ENCODE measurements around the gene MEIOSIN. TPM values are rescaled to one million over a fixed set of nuclear protein-coding genes. Genes with fewer than 3 reads are reported as not detected.
A peak's percentile ranks its signal among the peaks of the same experiment; 100 is the strongest.

MEIOSIN gene
- total and polyA plus RNA-seq, 11 donors = not detected

- peaks cover 0 to 22% (median 12%) of the 10 kb centered on the region in 12 donors for H3K4me1 ChIP-seq
- ATAC-seq (peak; percentile 98 to 99 (median 99)), DNase-seq (peak; percentile 97 to 99 (median 98))
- 1 to 2% (median 1%) methylated on average over 44 to 48 of the region's 48 CpGs for WGBS, 4 donors
- peak within 1 kb of the TSS; percentile 66 to 93 (median 80) for H3K4me3 ChIP-seq
- H3K9me3 ChIP-seq = no peaks in the 10 kb centered on the region
- H3K36me3 ChIP-seq = no peaks in the 10 kb centered on the region
- peak within 1 kb of the TSS in 11 of 12 donors; percentile 57 to 84 (median 62) for H3K27ac ChIP-seq
- intact Hi-C loops (cut with DNase I) = loop anchor here in 9 of 10 donors (1.0 to 5.0 kb wide), 6 partner anchors 14 to 39 kb away; partner anchors contain the start of genes SIX5 (in 8 of the 9), QPCTL (in 1 of the 9) and SNRPD2 (in 1 of the 9)
- TF ChIP-seq, protein P1, sequence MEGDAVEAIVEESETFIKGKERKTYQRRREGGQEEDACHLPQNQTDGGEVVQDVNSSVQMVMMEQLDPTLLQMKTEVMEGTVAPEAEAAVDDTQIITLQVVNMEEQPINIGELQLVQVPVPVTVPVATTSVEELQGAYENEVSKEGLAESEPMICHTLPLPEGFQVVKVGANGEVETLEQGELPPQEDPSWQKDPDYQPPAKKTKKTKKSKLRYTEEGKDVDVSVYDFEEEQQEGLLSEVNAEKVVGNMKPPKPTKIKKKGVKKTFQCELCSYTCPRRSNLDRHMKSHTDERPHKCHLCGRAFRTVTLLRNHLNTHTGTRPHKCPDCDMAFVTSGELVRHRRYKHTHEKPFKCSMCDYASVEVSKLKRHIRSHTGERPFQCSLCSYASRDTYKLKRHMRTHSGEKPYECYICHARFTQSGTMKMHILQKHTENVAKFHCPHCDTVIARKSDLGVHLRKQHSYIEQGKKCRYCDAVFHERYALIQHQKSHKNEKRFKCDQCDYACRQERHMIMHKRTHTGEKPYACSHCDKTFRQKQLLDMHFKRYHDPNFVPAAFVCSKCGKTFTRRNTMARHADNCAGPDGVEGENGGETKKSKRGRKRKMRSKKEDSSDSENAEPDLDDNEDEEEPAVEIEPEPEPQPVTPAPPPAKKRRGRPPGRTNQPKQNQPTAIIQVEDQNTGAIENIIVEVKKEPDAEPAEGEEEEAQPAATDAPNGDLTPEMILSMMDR (IDR thresholded peaks at IDR 0.05) = no peak
- peak in 1 of 2 donors; percentile 73 for TF ChIP-seq POLR2A (IDR thresholded peaks at IDR 0.05)
- no peaks in the 10 kb centered on the region for H3K27me3 ChIP-seq
These were observed 2.6 kb upstream of the MEIOSIN start, which contains the start of gene FBXO46 for GRCh38 chr19:45730368-45731288. Gene FBXO46, minus strand, starts transcription at chr19:45730896. Its CDS starts 17,401 bp downstream, at chr19:45713495.

GRCh38 chr19:45739498-45740439, 6.5 kb downstream of the MEIOSIN start:
- DNase-seq = no peak
- H3K36me3 ChIP-seq = no peaks in the 10 kb centered on the region
- no peak overlapping the region for H3K4me3 ChIP-seq
- WGBS, 4 donors = 87 to 89% (median 88%) methylated on average over 10 of the region's 10 CpGs
- no peaks in the 10 kb centered on the region for H3K9me3 ChIP-seq
- no peak overlapping the region for H3K27ac ChIP-seq
- peaks cover 0 to 8% (median 0%) of the 10 kb centered on the region in 12 donors for H3K4me1 ChIP-seq
- H3K27me3 ChIP-seq = peaks cover 0 to 5% (median 0%) of the 10 kb centered on the region in 9 donors
- TF ChIP-seq, protein P1 (IDR thresholded peaks at IDR 0.05) = no peak
- no peak for TF ChIP-seq POLR2A (IDR thresholded peaks at IDR 0.05)
- intact Hi-C loops (cut with DNase I) = no loop called here
- no peak for ATAC-seq

DNA sequence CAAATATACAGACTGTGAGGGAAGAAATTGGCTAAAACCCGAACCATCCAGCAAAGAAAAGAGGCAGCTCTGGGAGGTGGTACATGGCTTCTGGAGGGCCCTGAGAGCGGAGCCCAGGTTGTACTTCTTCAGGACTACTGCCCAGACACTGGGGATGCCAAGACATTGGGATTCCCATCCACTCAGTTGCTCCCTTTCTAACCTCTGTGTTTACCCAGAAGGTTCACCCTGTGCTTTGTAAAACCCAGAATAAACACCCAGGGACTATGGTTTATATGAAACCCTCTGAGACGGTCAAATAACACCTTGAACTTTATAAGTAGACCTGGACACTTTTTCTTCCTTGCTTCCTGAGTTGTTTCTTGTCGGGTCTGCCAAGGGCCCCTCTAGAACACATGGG, 9.7 kb downstream of the MEIOSIN start:
- no peak for DNase-seq
- TF ChIP-seq, protein P1 (IDR thresholded peaks at IDR 0.05) = no peak

More for the DNA sequence above, 9.7 kb downstream of the MEIOSIN start:
- H3K9me3 ChIP-seq = no peaks in the 10 kb centered on the region
- H3K27me3 ChIP-seq = peaks cover 0 to 13% (median 0%) of the 10 kb centered on the region in 9 donors
- no peak for ATAC-seq
- intact Hi-C loops (cut with DNase I) = no loop called here
- WGBS, 4 donors = 77 to 89% (median 80%) methylated on average over 4 of the region's 4 CpGs
- no peak overlapping the region for H3K4me3 ChIP-seq
- no peaks in the 10 kb centered on the region for H3K36me3 ChIP-seq
- H3K27ac ChIP-seq = no peak overlapping the region
- H3K4me1 ChIP-seq = peaks cover 0 to 8% (median 0%) of the 10 kb centered on the region in 12 donors

Measured in heart left ventricle (tissue), 16 donors.